ENCODE results near the gene PLOD2.
A peak's percentile ranks its signal among the peaks of the same experiment; 100 is the strongest.
"Not testable (repeated sequence)": the region's sequence is repeated elsewhere in the genome, so short reads cannot be mapped to it uniquely, and the experiment has no call there.

The PLOD2 gene

DNA sequence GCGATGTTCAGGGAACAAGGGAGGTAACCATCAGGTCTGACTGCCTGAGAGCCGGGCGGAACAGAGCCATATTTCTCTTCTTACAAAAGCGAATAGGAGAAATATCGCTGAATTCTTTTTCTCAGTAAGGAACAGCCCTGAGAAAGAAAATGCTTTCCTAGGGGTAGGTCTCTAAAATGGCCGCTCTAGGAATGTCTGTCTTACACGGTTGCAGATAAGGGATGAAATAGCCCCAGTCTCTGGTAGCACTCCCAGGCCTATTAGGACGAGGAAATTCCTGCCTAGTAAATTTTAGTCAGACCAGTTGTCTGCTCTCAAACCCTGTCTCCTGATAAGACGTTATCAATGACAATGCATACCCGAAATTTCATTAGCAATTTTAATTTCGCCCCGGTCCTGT, 47.2 kb downstream of the PLOD2 start:
- H3K4me3 ChIP-seq (ENCODE audit: insufficient read depth in 1 of 2, low read depth in 1 of 2, low read length in 2 of 2); H4K8ac ChIP-seq (ENCODE audit: low read length); H2BK5ac ChIP-seq (ENCODE audit: low read depth, low read length, poor library complexity, severe bottlenecking); H2AK5ac ChIP-seq (ENCODE audit: low read length, severe bottlenecking); H3K18ac ChIP-seq (ENCODE audit: low read depth in 1 of 2, low read length in 2 of 2); H3K79me1 ChIP-seq (replicated peaks; ENCODE audit: low read length, poor library complexity, severe bottlenecking); H2BK120ac ChIP-seq (ENCODE audit: low read depth, low read length); H3K4me2 ChIP-seq (ENCODE audit: low read length, poor library complexity, severe bottlenecking); H3K27me3 ChIP-seq (ENCODE audit: control insufficient read depth in 1 of 2, insufficient read depth in 1 of 2, low read length in 2 of 2); H3K27ac ChIP-seq (ENCODE audit: low read length, poor library complexity, severe bottlenecking); H3K4me1 ChIP-seq (ENCODE audit: control insufficient read depth, insufficient read depth, low read depth, low read length); H2BK12ac ChIP-seq (ENCODE audit: low read length in 2 of 2); H2BK15ac ChIP-seq (ENCODE audit: low read depth, poor library complexity, severe bottlenecking); H3K14ac ChIP-seq (ENCODE audit: low read length in 2 of 2); H2AFZ ChIP-seq (ENCODE audit: low read depth, low read length); DNase-seq; H3K4ac ChIP-seq (ENCODE audit: low read depth in 1 of 2, low read length in 2 of 2); H3K9ac ChIP-seq (ENCODE audit: low read length); H3K23ac ChIP-seq (ENCODE audit: low read length in 2 of 2); H4K91ac ChIP-seq (ENCODE audit: low read length): not testable (repeated sequence)
- WGBS, result 97% methylated on average over 12 of the region's 12 CpGs
- Histone ChIP-seq H3K9me3 (ENCODE audit: control insufficient read depth, low read length) (peaks cover 23% of the 10 kb centered on the region), H3K36me3 (ENCODE audit: control insufficient read depth in 1 of 2, insufficient read depth in 2 of 2, low read depth in 1 of 2, low read length in 2 of 2) (peaks cover 0 to 22% of the 10 kb centered on the region in 2 experiments)

DNA sequence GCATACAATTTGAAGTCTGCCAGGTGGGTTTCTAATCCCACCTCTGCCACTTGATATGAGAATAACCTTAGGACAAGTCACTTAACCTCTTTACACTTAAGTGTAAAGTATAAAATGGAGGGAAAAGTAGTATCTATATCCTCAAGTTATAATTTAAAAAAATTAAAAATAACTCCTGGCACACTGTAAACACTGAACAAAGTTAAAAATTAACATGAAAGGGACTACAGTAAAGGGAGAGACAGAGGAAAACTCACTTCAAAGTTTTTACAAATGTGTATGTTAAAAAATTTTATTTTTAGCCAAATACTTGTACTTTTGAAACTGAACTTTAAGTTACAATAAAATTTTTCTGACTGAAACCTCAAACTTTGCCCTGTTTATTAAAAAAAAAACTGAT, 49.6 kb downstream of the PLOD2 start:
- no peak overlapping the region for H3K23ac ChIP-seq (ENCODE audit: low read length in 2 of 2)
- H3K18ac ChIP-seq (ENCODE audit: low read depth in 1 of 2, low read length in 2 of 2), result no peak overlapping the region
- no peak overlapping the region for H4K91ac ChIP-seq (ENCODE audit: low read length)
- H3K27me3 ChIP-seq (ENCODE audit: control insufficient read depth in 1 of 2, insufficient read depth in 1 of 2, low read length in 2 of 2), result no peaks in the 10 kb centered on the region
- H3K27ac ChIP-seq (ENCODE audit: low read length, poor library complexity, severe bottlenecking), result no peak overlapping the region
- no peak for DNase-seq
- H3K36me3 ChIP-seq (ENCODE audit: control insufficient read depth in 1 of 2, insufficient read depth in 2 of 2, low read depth in 1 of 2, low read length in 2 of 2), result peaks cover 3 to 21% of the 10 kb centered on the region in 2 experiments
- peaks cover 20% of the 10 kb centered on the region for H3K9me3 ChIP-seq (ENCODE audit: control insufficient read depth, low read length)
- H4K8ac ChIP-seq (ENCODE audit: low read length), result no peak overlapping the region
- H3K4me3 ChIP-seq (ENCODE audit: insufficient read depth in 1 of 2, low read depth in 1 of 2, low read length in 2 of 2), result no peak overlapping the region
- no peak overlapping the region for H2AK5ac ChIP-seq (ENCODE audit: low read length, severe bottlenecking)
- H3K4me1 ChIP-seq (ENCODE audit: control insufficient read depth, insufficient read depth, low read depth, low read length), result no peaks in the 10 kb centered on the region
- peaks cover 8% of the 10 kb centered on the region for H3K79me1 ChIP-seq (replicated peaks; ENCODE audit: low read length, poor library complexity, severe bottlenecking)
- no peak overlapping the region for H3K4me2 ChIP-seq (ENCODE audit: low read length, poor library complexity, severe bottlenecking)
- no peak overlapping the region for H3K9ac ChIP-seq (ENCODE audit: low read length)
- H2BK120ac ChIP-seq (ENCODE audit: low read depth, low read length), result no peak overlapping the region
- H3K4ac ChIP-seq (ENCODE audit: low read depth in 1 of 2, low read length in 2 of 2), result no peak overlapping the region
- no peak overlapping the region for H2BK5ac ChIP-seq (ENCODE audit: low read depth, low read length, poor library complexity, severe bottlenecking)
- no peak overlapping the region for H2BK12ac ChIP-seq (ENCODE audit: low read length in 2 of 2)
- H2BK15ac ChIP-seq (ENCODE audit: low read depth, poor library complexity, severe bottlenecking), result no peak overlapping the region
- no peak overlapping the region for H3K14ac ChIP-seq (ENCODE audit: low read length in 2 of 2)
- no peak overlapping the region for H2AFZ ChIP-seq (ENCODE audit: low read depth, low read length)

DNA sequence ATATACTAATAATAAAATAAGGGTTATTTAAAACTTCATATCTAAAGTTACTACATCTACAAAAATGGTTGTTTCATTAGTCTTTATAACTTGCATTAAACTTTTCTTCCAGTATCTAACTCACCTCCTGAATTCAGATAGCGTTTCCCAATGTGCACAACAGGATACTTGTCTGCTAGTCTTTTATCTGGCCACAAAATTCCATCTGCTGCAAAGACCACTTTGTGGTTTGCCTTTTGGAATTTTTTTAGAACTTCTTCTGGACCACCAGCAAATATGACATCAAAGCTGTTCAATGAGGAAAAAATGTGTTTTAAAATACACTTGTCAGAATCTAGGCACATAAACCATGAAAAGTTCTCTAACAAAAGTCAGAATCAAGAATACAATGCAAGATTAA, 50.8 kb downstream of the PLOD2 start:
- Histone ChIP-seq H3K27ac (ENCODE audit: low read length, poor library complexity, severe bottlenecking) (no peak overlapping the region), H3K36me3 (ENCODE audit: control insufficient read depth in 1 of 2, insufficient read depth in 2 of 2, low read depth in 1 of 2, low read length in 2 of 2) (peaks cover 3 to 21% of the 10 kb centered on the region in 2 experiments), H3K18ac (ENCODE audit: low read depth in 1 of 2, low read length in 2 of 2) (no peak overlapping the region), H3K4ac (ENCODE audit: low read depth in 1 of 2, low read length in 2 of 2) (no peak overlapping the region), H3K4me2 (ENCODE audit: low read length, poor library complexity, severe bottlenecking) (no peak overlapping the region), H3K79me1 (replicated peaks; ENCODE audit: low read length, poor library complexity, severe bottlenecking) (peaks cover 8% of the 10 kb centered on the region), H3K4me3 (ENCODE audit: insufficient read depth in 1 of 2, low read depth in 1 of 2, low read length in 2 of 2) (no peak overlapping the region), H2AK5ac (ENCODE audit: low read length, severe bottlenecking) (no peak overlapping the region), H3K9ac (ENCODE audit: low read length) (no peak overlapping the region), H2BK12ac (ENCODE audit: low read length in 2 of 2) (no peak overlapping the region), H2AFZ (ENCODE audit: low read depth, low read length) (no peak overlapping the region), H3K23ac (ENCODE audit: low read length in 2 of 2) (no peak overlapping the region), H3K9me3 (ENCODE audit: control insufficient read depth, low read length) (peaks cover 10% of the 10 kb centered on the region), H3K4me1 (ENCODE audit: control insufficient read depth, insufficient read depth, low read depth, low read length) (no peaks in the 10 kb centered on the region), H4K8ac (ENCODE audit: low read length) (no peak overlapping the region), H2BK5ac (ENCODE audit: low read depth, low read length, poor library complexity, severe bottlenecking) (no peak overlapping the region), H3K14ac (ENCODE audit: low read length in 2 of 2) (no peak overlapping the region), H2BK15ac (ENCODE audit: low read depth, poor library complexity, severe bottlenecking) (no peak overlapping the region), H3K27me3 (ENCODE audit: control insufficient read depth in 1 of 2, insufficient read depth in 1 of 2, low read length in 2 of 2) (no peaks in the 10 kb centered on the region), H2BK120ac (ENCODE audit: low read depth, low read length) (no peak overlapping the region), H4K91ac (ENCODE audit: low read length) (no peak overlapping the region)
- DNase-seq, result no peak
- 87% methylated on average over 1 of the region's 1 CpG for WGBS

DNA sequence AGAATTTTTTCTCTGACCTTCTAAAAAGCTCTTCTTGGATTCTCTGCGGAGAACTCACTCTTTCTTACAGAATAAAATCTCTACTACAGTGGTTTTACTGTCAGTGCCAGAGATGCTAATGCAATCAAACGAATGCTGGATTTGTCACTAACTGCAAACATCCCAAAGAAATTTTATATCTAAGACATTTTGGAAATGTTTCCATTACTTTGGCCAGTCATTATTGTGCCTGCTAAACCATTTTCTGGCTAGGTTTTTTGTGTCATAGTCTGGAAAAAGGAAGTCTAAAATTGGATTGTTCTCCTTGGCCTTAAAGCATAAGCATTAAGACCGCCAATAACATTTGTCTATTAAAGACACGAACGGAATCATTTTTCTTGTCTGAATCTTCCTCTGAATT, 54.0 kb downstream of the PLOD2 start:
- H3K4me3 ChIP-seq (ENCODE audit: insufficient read depth in 1 of 2, low read depth in 1 of 2, low read length in 2 of 2), result no peak overlapping the region
- H2AK5ac ChIP-seq (ENCODE audit: low read length, severe bottlenecking), result no peak overlapping the region
- H2BK12ac ChIP-seq (ENCODE audit: low read length in 2 of 2), result no peak overlapping the region
- no peak overlapping the region for H3K23ac ChIP-seq (ENCODE audit: low read length in 2 of 2)
- no peaks in the 10 kb centered on the region for H3K27me3 ChIP-seq (ENCODE audit: control insufficient read depth in 1 of 2, insufficient read depth in 1 of 2, low read length in 2 of 2)
- H2AFZ ChIP-seq (ENCODE audit: low read depth, low read length), result no peak overlapping the region
- DNase-seq, result no peak
- H4K8ac ChIP-seq (ENCODE audit: low read length), result no peak overlapping the region
- no peak overlapping the region for H3K14ac ChIP-seq (ENCODE audit: low read length in 2 of 2)
- peaks cover 6% of the 10 kb centered on the region for H3K79me1 ChIP-seq (replicated peaks; ENCODE audit: low read length, poor library complexity, severe bottlenecking)
- no peak overlapping the region for H2BK120ac ChIP-seq (ENCODE audit: low read depth, low read length)
- H3K4me1 ChIP-seq (ENCODE audit: control insufficient read depth, insufficient read depth, low read depth, low read length), result no peaks in the 10 kb centered on the region
- over 99% methylated on average over 5 of the region's 5 CpGs for WGBS
- no peaks in the 10 kb centered on the region for H3K9me3 ChIP-seq (ENCODE audit: control insufficient read depth, low read length)
- H3K18ac ChIP-seq (ENCODE audit: low read depth in 1 of 2, low read length in 2 of 2), result no peak overlapping the region
- no peak overlapping the region for H3K4ac ChIP-seq (ENCODE audit: low read depth in 1 of 2, low read length in 2 of 2)
- no peak overlapping the region for H2BK15ac ChIP-seq (ENCODE audit: low read depth, poor library complexity, severe bottlenecking)
- H3K4me2 ChIP-seq (ENCODE audit: low read length, poor library complexity, severe bottlenecking), result no peak overlapping the region
- peak overlapping the region; percentile 28 for H3K9ac ChIP-seq (ENCODE audit: low read length)
- H2BK5ac ChIP-seq (ENCODE audit: low read depth, low read length, poor library complexity, severe bottlenecking), result no peak overlapping the region
- no peak overlapping the region for H4K91ac ChIP-seq (ENCODE audit: low read length)
- H3K36me3 ChIP-seq (ENCODE audit: control insufficient read depth in 1 of 2, insufficient read depth in 2 of 2, low read depth in 1 of 2, low read length in 2 of 2), result peaks cover 3 to 28% of the 10 kb centered on the region in 2 experiments
- no peak overlapping the region for H3K27ac ChIP-seq (ENCODE audit: low read length, poor library complexity, severe bottlenecking)

All from mesenchymal stem cell (in vitro differentiated cells and primary cell).